Measurements from ENCODE around the gene SSRP1. TPM values are rescaled to one million over a fixed set of nuclear protein-coding genes. Genes with fewer than 3 reads are reported as not detected.

The SSRP1 gene
- total and polyA plus RNA-seq, 2 of the 4 experiments (the other 2 are of a cell fraction) = 106 to 146 TPM

- Histone ChIP-seq H3K27me3 (ENCODE audit: control insufficient read depth, insufficient read depth, low read length) (peaks cover 37% of the 10 kb centered on the region), H2AFZ (replicated peaks; ENCODE audit: low read length, poor library complexity) (no peak overlapping the region), H3K4me3 (ENCODE audit: insufficient read depth, low read depth, low read length) (no peak overlapping the region), H3K14ac (replicated peaks; ENCODE audit: low read depth, low read length) (no peak overlapping the region), H3K56ac (ENCODE audit: extremely low read depth, insufficient read depth, low read length) (no peak overlapping the region), H2BK5ac (ENCODE audit: low read depth, low read length, poor library complexity, severe bottlenecking) (no peak overlapping the region), H4K91ac (ENCODE audit: insufficient read depth, low read depth, low read length) (no peak overlapping the region), H3K36me3 (ENCODE audit: control insufficient read depth, insufficient read depth, low read length) (no peaks in the 10 kb centered on the region), H2AK9ac (replicated peaks; ENCODE audit: low read depth, low read length, poor library complexity) (no peak overlapping the region), H4K5ac (ENCODE audit: low read depth, low read length) (no peak overlapping the region), H2BK120ac (ENCODE audit: low read depth, low read length) (no peak overlapping the region), H3K18ac (ENCODE audit: low read depth, low read length) (no peak overlapping the region), H3K23ac (ENCODE audit: low read depth, low read length) (no peak overlapping the region), H3K4me2 (ENCODE audit: low read depth, low read length) (no peak overlapping the region), H2BK15ac (ENCODE audit: low read depth, low read length) (no peak overlapping the region), H2BK20ac (ENCODE audit: low read depth, low read length) (no peak overlapping the region), H3K4ac (ENCODE audit: low read depth, low read length) (no peak overlapping the region), H3K9me3 (ENCODE audit: control insufficient read depth, insufficient read depth, low read length) (peaks cover 5% of the 10 kb centered on the region; the same call in 1 of the 2 replicates), H3K9ac (ENCODE audit: low read depth, low read length) (no peak overlapping the region), H3K79me1 (ENCODE audit: low read depth in 1 of 2, low read length in 2 of 2) (no peaks in the 10 kb centered on the region), H3K27ac (ENCODE audit: insufficient read depth, low read length) (no peak overlapping the region), H4K8ac (ENCODE audit: low read depth in 2 of 2, low read length in 2 of 2) (no peak overlapping the region), H3K4me1 (ENCODE audit: control insufficient read depth, insufficient read depth, low read length) (peaks cover under 1% of the 10 kb centered on the region; the same call in 1 of the 2 replicates), H2AK5ac (ENCODE audit: low read depth, low read length) (no peak overlapping the region), H3K9me1 (ENCODE audit: insufficient read depth, low read length) (no peaks in the 10 kb centered on the region), H4K20me1 (ENCODE audit: insufficient read depth, low read length) (no peaks in the 10 kb centered on the region)
- TF ChIP-seq BHLHE40 (IDR thresholded peaks at IDR 0.05; ENCODE audit: low read depth, low read length) = no peak
- no peak for TF ChIP-seq SMC3 (IDR thresholded peaks at IDR 0.05; ENCODE audit: low read depth, low read length)
- no peak for TF ChIP-seq RCOR1 (IDR thresholded peaks at IDR 0.05; ENCODE audit: insufficient replicate concordance, low read length)
- no peak for TF ChIP-seq USF2 (IDR thresholded peaks at IDR 0.05; ENCODE audit: low read depth, low read length)
- TF ChIP-seq RAD21 (IDR thresholded peaks at IDR 0.05; ENCODE audit: low read length) = no peak
- TF ChIP-seq CTCF (conservative IDR thresholded peaks at IDR 0.05; ENCODE audit: low read depth, low read length) = no peak
- TF ChIP-seq MAFK (IDR thresholded peaks at IDR 0.05; ENCODE audit: low read depth, low read length) = no peak
- TF ChIP-seq RFX5 (IDR thresholded peaks at IDR 0.05; ENCODE audit: low read depth, low read length) = no peak
- no peak for TF ChIP-seq POLR2A (IDR thresholded peaks at IDR 0.05; ENCODE audit: low read depth, low read length)
- TF ChIP-seq NFE2L2 (IDR thresholded peaks at IDR 0.05; ENCODE audit: low read depth, low read length) = no peak
- no peak for TF ChIP-seq CHD1 (IDR thresholded peaks at IDR 0.05; ENCODE audit: low read depth, low read length)
- TF ChIP-seq CEBPB (IDR thresholded peaks at IDR 0.05; ENCODE audit: low read depth, low read length) = no peak
- TF ChIP-seq FOS (IDR thresholded peaks at IDR 0.05; ENCODE audit: low read depth, low read length) = no peak
- no peak for TF ChIP-seq MAZ (IDR thresholded peaks at IDR 0.05; ENCODE audit: borderline replicate concordance, low read depth, low read length)
- TF ChIP-seq MXI1 (IDR thresholded peaks at IDR 0.05; ENCODE audit: borderline replicate concordance, low read depth, low read length) = no peak
- dilution Hi-C loops (cut with HindIII; ENCODE audit: low sequenced_read_pairs, unreplicated experiment) (no loop called here), in situ Hi-C loops (cut with MboI; ENCODE audit: low sequenced_read_pairs) (loop anchor here (25.0 kb wide), 1 partner anchor 517 kb away; no protein-coding TSS in a partner anchor), intact Hi-C loops (cut with micrococcal nuclease) (loop anchor here (5.0 kb wide), 1 partner anchor 512 kb away; no protein-coding TSS in a partner anchor)
- ATAC-seq (ENCODE audit: low read depth) = no peak
- no TSS peak for BruUV-seq (replicated peaks)
- DNase-seq = no peak
- ChIA-PET CTCF (no interaction called here), POLR2A (ENCODE audit: unreplicated experiment) (no interaction called here)
- 72% methylated on average over 5 of the region's 6 CpGs; no CpG with 5 or more reads in 1 of the 2 experiments for WGBS, 2 experiments (ENCODE audit: extremely low coverage in 2 of 2, insufficient read length in 1 of 2)
Observed at GRCh38 chr11:57354699-57355098, 19.0 kb upstream of the SSRP1 start.
